ENCODE measurements around the gene PYGO2. TPM values are rescaled to one million over a fixed set of nuclear protein-coding genes. Genes with fewer than 3 reads are reported as not detected.

Gene PYGO2
- total and polyA plus RNA-seq, 2 of the 8 experiments (the other 6 are each of a cell fraction or from before 2014, with no cell fraction given), result 31.0 to 31.6 TPM

DNA sequence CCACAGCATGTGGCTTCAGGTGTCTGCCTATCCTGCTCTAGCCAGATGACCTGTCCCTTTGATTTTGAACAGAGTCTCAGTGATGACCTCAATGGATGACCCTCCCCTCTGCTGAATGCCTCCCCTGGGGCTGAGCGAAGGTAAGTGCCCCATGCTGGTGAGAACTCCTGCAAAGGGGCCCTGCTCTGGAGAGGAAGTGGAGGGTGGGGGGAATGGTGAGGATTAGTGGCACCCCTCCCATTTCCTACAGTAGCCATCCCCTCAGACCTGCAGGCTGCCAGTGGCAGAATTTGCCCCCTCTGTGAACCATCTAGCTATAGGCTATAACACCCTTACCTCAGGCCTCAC, 21.4 kb downstream of the PYGO2 start:
- Histone ChIP-seq H3K9ac (replicated peaks in 1 of 4; ENCODE audit: extremely low read depth in 1 of 4, low read depth in 3 of 4, low read length in 3 of 4) (no peak overlapping the region), H2BK5ac (ENCODE audit: low read depth, low read length) (no peak overlapping the region), H4K5ac (ENCODE audit: insufficient read length, low read depth, low read length) (no peak overlapping the region), H3K14ac (ENCODE audit: insufficient read length) (no peak overlapping the region), H3K23ac (ENCODE audit: insufficient read length) (no peak overlapping the region), H2BK20ac (ENCODE audit: low read length) (no peak overlapping the region), H3K36me3 (ENCODE audit: control insufficient read depth in 2 of 4, insufficient read depth in 4 of 4, low read length in 3 of 4) (no peaks in the 10 kb centered on the region), H4K20me1 (replicated peaks in 1 of 2; ENCODE audit: control insufficient read depth in 1 of 2, insufficient read depth in 2 of 2, low read length in 2 of 2) (no peaks in the 10 kb centered on the region), H3K27ac (ENCODE audit: low read depth, low read length) (no peak overlapping the region), H3K23me2 (ENCODE audit: low read depth, low read length) (peaks cover 12% of the 10 kb centered on the region), H3K18ac (ENCODE audit: extremely low read depth, low read length) (no peak overlapping the region), H3K9me3 (ENCODE audit: insufficient read depth in 2 of 2, low read depth in 1 of 2, low read length in 1 of 2) (no peaks in the 10 kb centered on the region), H3K27me3 (replicated peaks in 1 of 4; ENCODE audit: control insufficient read depth in 3 of 4, extremely low read depth in 1 of 4, insufficient read depth in 3 of 4, low read length in 3 of 4) (no peaks in the 10 kb centered on the region), H4K91ac (replicated peaks; ENCODE audit: insufficient read length, low read length) (no peak overlapping the region), H2BK12ac (ENCODE audit: low read depth, low read length) (no peak overlapping the region), H2AK5ac (ENCODE audit: low read depth, low read length) (no peak overlapping the region), H3K79me1 (ENCODE audit: low read depth, low read length) (no peaks in the 10 kb centered on the region; the same call in 1 of the 2 replicates), H2BK120ac (replicated peaks; ENCODE audit: low read depth, low read length) (no peak overlapping the region), H2BK15ac (ENCODE audit: low read length) (0 out of 2 replicates have a peak overlapping the region, but pooled peaks have one; percentile 0), H4K8ac (ENCODE audit: extremely low read depth, insufficient read depth, low read length) (no peak overlapping the region), H2AFZ (ENCODE audit: low read length) (no peak overlapping the region), H3K56ac (replicated peaks; ENCODE audit: insufficient read length, low read depth, low read length) (no peak overlapping the region), H3K4me2 (ENCODE audit: insufficient read depth in 1 of 2, low read depth in 2 of 2, low read length in 2 of 2) (no peak overlapping the region), H3K4me3 (ENCODE audit: extremely low read depth in 1 of 4, insufficient read depth in 2 of 4, low read depth in 3 of 4, low read length in 4 of 4) (no peak overlapping the region), H3K79me2 (ENCODE audit: control insufficient read depth in 1 of 2, insufficient read depth in 2 of 2, low read length in 2 of 2) (no peaks in the 10 kb centered on the region), H3K4ac (replicated peaks; ENCODE audit: insufficient read length, low read depth, low read length) (no peak overlapping the region), H3K4me1 (replicated peaks in 1 of 4; ENCODE audit: control insufficient read depth in 3 of 4, insufficient read depth in 4 of 4, low read length in 3 of 4) (peaks cover 4 to 9% (median 7%) of the 10 kb centered on the region in 4 experiments; a peak in 6 of 7 replicates)
- no peak for FAIRE-seq
- WGBS, 2 experiments (ENCODE audit: extremely low coverage in 1 of 2, insufficient coverage in 1 of 2, insufficient read length in 1 of 2, insufficient replicate concordance in 2 of 2, low coverage in 1 of 2, low lambda C conversion rate in 2 of 2, missing lambda C conversion rate in 1 of 2), result 60% methylated on average over 1 of the region's 1 CpG; no CpG with 5 or more reads in 1 of the 2 experiments
- no peak for DNase-seq (ENCODE audit: low read depth in 1 of 2, low spot score in 2 of 2)
- CTCF ChIA-PET (ENCODE audit: partially characterized antibody), result interaction anchor here (0.7 to 1.4 kb wide), 11 partner anchors 20 to 359 kb away, joined by 3 to 5 read pairs (median 3); partner anchors contain the start of gene EFNA4
- POLR2A ChIA-PET (ENCODE audit: partially characterized antibody), result interaction anchor here (0.9 to 1.4 kb wide), 4 partner anchors 12 to 34 kb away, joined by 3 to 7 read pairs (median 5); partner anchors contain the start of genes PBXIP1 and SHC1
- no peak for TF ChIP-seq SP1 (IDR thresholded peaks at IDR 0.05; ENCODE audit: low read depth, low read length)
- no peak for TF ChIP-seq RAD21 (IDR thresholded peaks at IDR 0.05 in 1 of 2, conservative IDR thresholded peaks at IDR 0.05 in 1 of 2; ENCODE audit: low read depth in 2 of 2, low read length in 2 of 2)
- TF ChIP-seq, protein P1, sequence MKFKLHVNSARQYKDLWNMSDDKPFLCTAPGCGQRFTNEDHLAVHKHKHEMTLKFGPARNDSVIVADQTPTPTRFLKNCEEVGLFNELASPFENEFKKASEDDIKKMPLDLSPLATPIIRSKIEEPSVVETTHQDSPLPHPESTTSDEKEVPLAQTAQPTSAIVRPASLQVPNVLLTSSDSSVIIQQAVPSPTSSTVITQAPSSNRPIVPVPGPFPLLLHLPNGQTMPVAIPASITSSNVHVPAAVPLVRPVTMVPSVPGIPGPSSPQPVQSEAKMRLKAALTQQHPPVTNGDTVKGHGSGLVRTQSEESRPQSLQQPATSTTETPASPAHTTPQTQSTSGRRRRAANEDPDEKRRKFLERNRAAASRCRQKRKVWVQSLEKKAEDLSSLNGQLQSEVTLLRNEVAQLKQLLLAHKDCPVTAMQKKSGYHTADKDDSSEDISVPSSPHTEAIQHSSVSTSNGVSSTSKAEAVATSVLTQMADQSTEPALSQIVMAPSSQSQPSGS (IDR thresholded peaks at IDR 0.05; ENCODE audit: low read length), result no peak
- no peak for TF ChIP-seq YY1 (IDR thresholded peaks at IDR 0.05; ENCODE audit: low read depth, low read length)
- TF ChIP-seq KDM4A (IDR thresholded peaks at IDR 0.05; ENCODE audit: low read depth, low read length, severe bottlenecking), result no peak
- no peak for TF ChIP-seq TEAD4 (IDR thresholded peaks at IDR 0.05; ENCODE audit: low read depth, low read length)
- TF ChIP-seq BCL11A (IDR thresholded peaks at IDR 0.05; ENCODE audit: low read depth in 2 of 2, low read length in 2 of 2), result no peak
- no peak for TF ChIP-seq KDM1A (IDR thresholded peaks at IDR 0.05; ENCODE audit: borderline replicate concordance, low read length)
- no peak for TF ChIP-seq KDM5A (IDR thresholded peaks at IDR 0.05; ENCODE audit: low read length)
- TF ChIP-seq HDAC6 (IDR thresholded peaks at IDR 0.05; ENCODE audit: low read depth, low read length), result no peak
- no peak for TF ChIP-seq SUZ12 (IDR thresholded peaks at IDR 0.05; ENCODE audit: low read length)
- TF ChIP-seq POLR2A (IDR thresholded peaks at IDR 0.05; ENCODE audit: control extremely low read depth in 1 of 2, low read depth in 2 of 2, low read length in 2 of 2), result no peak
- no peak for TF ChIP-seq CHD1 (IDR thresholded peaks at IDR 0.05; ENCODE audit: low read depth, low read length)

Data from H1 (cell line).